ENCODE results near the gene ITGB5.

GRCh38 chr3:124847051-124847450 is 40.1 kb downstream of the ITGB5 start:
- TF ChIP-seq TSHZ2 (CRISPR knock-in tag; IDR thresholded peaks at IDR 0.05) (no peak), RARB (CRISPR knock-in tag; IDR thresholded peaks at IDR 0.05) (no peak), PATZ1 (CRISPR knock-in tag; IDR thresholded peaks at IDR 0.05; ENCODE audit: borderline replicate concordance) (no peak), ZFP30 (CRISPR knock-in tag; IDR thresholded peaks at IDR 0.05) (no peak), TCF4 (CRISPR knock-in tag; IDR thresholded peaks at IDR 0.05; ENCODE audit: borderline replicate concordance) (no peak), ARNTL (CRISPR knock-in tag; IDR thresholded peaks at IDR 0.05; ENCODE audit: borderline replicate concordance, low read depth) (no peak), ZNF8 (CRISPR knock-in tag; IDR thresholded peaks at IDR 0.05) (no peak), ZNF70 (CRISPR knock-in tag; IDR thresholded peaks at IDR 0.05) (no peak), ZNF565 (CRISPR knock-in tag; conservative IDR thresholded peaks at IDR 0.05; ENCODE audit: low read depth) (no peak), ZFP3 (CRISPR knock-in tag; IDR thresholded peaks at IDR 0.05) (no peak), CSDC2 (CRISPR knock-in tag; IDR thresholded peaks at IDR 0.05) (no peak), OSR1 (CRISPR knock-in tag; IDR thresholded peaks at IDR 0.05) (no peak), ESRRG (CRISPR knock-in tag; IDR thresholded peaks at IDR 0.05) (no peak), CREB5 (CRISPR knock-in tag; IDR thresholded peaks at IDR 0.05; ENCODE audit: low read depth) (no peak)

Data from SK-N-SH treated with all-trans-retinoic acid at 6 μM for 48 hours (cell line).